Progenitor cell of endocrine pancreas (in vitro differentiated cells): ENCODE results near the gene GBGT1. TPM values are rescaled to one million over a fixed set of nuclear protein-coding genes. Genes with fewer than 3 reads are reported as not detected.

Experiments used
- DNase-seq: peaks from one replicate; pipeline ENCODE4 v3.0.0; 2021; ENCODE audit warnings: low spot score; ENCODE audit not compliant: unreplicated experiment
- H3K27ac Mint-ChIP-seq: 2 replicates; pipeline ENCODE4 v1.8.0; 2021; ENCODE audit warnings: mild to moderate bottlenecking, moderate library complexity, mixed read lengths
- H3K27me3 Mint-ChIP-seq: 2 replicates; pipeline ENCODE4 v1.8.0; 2021; ENCODE audit warnings: mixed read lengths
- H3K36me3 Mint-ChIP-seq: 2 replicates; pipeline ENCODE4 v1.8.0; 2022; ENCODE audit warnings: mixed read lengths; ENCODE audit not compliant: insufficient read depth
- H3K4me1 Mint-ChIP-seq: 2 replicates; pipeline ENCODE4 v1.8.0; 2021; ENCODE audit warnings: low read depth, mixed read lengths
- H3K4me3 Mint-ChIP-seq: 2 replicates; pipeline ENCODE4 v1.8.0; 2021; ENCODE audit warnings: low read depth, mild to moderate bottlenecking, moderate library complexity, mixed read lengths
- H3K9me3 Mint-ChIP-seq: 2 replicates; pipeline ENCODE4 v1.8.0; 2021; ENCODE audit warnings: low read depth, mixed read lengths
- total RNA-seq: library from RNA; stranded (reverse); gene quantifications from 2 replicates; pipeline ENCODE4 v1.2.1, GENCODE V29; 2021
- TF ChIP-seq, protein P1 (sequence below): fragments of 200-600 bp; sonication (generic); IDR thresholded peaks from one replicate; pipeline ENCODE4 v1.5.0; 2021; ENCODE audit warnings: antibody characterized with exemption, mild to moderate bottlenecking; ENCODE audit not compliant: unreplicated experiment

GBGT1 gene
- total RNA-seq, 1 donor from 2014 or later = 5.2 TPM

DNA sequence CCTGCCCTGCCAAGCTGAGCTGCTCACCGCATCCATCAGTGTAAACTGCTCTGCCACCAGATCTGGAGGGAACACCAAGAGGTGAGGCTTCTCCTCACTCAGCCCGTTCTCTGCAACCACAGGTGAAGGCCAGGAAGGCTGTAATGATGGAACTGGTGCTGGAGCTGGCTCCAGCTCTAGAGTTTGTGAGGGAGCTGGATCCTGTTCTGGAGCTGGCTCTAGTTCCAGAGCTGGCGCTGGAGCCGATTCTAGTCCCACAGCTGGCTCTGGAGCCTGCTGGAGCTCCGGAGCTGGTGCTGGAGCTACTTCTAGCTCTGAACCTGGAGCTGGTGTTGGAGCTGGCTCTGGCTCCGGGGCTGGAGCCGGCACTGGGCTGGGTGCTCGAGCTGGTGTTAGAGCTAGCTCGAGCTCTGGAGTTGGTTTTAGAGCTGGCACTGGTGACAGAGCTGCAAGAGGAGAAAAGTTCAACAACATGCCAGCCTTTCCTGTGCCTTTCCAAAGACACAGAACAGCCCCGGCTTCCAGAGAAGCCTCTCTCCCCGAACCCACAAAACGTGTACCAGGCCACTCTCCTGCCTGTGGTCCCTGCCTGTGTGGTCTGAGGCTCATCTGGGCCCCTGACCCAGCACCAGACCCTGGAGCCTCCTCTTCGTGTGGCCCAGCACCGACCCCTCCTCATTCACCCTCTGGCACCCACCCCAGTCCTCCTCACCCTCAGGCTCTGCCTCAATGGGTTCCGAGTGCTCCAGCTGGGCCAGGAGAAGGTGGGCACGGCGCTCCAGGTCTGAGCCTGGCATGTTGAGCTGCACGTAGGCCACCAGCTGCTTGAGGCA, 55.5 kb downstream of the GBGT1 start:
- TF ChIP-seq, protein P1, sequence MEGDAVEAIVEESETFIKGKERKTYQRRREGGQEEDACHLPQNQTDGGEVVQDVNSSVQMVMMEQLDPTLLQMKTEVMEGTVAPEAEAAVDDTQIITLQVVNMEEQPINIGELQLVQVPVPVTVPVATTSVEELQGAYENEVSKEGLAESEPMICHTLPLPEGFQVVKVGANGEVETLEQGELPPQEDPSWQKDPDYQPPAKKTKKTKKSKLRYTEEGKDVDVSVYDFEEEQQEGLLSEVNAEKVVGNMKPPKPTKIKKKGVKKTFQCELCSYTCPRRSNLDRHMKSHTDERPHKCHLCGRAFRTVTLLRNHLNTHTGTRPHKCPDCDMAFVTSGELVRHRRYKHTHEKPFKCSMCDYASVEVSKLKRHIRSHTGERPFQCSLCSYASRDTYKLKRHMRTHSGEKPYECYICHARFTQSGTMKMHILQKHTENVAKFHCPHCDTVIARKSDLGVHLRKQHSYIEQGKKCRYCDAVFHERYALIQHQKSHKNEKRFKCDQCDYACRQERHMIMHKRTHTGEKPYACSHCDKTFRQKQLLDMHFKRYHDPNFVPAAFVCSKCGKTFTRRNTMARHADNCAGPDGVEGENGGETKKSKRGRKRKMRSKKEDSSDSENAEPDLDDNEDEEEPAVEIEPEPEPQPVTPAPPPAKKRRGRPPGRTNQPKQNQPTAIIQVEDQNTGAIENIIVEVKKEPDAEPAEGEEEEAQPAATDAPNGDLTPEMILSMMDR = no peak
- Mint-ChIP-seq H3K9me3 (no peaks in the 10 kb centered on the region), H3K4me3 (no peak overlapping the region), H3K4me1 (no peaks in the 10 kb centered on the region), H3K36me3 (peaks cover 8% of the 10 kb centered on the region), H3K27ac (no peak overlapping the region), H3K27me3 (no peaks in the 10 kb centered on the region)
- DNase-seq = no peak

DNA sequence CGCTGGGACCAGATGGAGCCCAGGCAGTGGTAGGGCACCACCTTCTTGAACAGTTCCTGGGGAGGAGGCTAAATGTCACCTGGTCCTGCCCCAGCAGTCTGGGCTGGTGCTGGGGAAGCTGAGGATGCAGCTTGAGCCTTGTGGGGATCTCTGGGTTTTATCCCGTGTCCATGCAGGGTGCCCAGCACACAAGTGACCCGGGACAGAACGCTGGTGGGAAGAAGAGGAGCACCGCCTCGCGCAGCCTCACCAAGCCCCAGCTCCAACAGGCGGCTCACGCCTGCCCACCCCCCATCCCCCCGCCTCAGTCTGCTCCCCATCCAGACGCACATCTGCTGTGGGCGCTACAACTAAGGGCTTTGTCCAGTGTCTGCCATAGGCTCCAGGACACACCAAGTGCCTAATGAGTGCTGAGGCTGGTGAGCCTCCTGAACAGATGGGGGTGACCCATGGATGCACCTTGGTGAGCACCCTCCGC, 56.4 kb downstream of the GBGT1 start:
- peaks cover 12% of the 10 kb centered on the region for H3K36me3 Mint-ChIP-seq
- H3K4me1 Mint-ChIP-seq = no peaks in the 10 kb centered on the region
- DNase-seq = no peak
- H3K4me3 Mint-ChIP-seq = no peak overlapping the region
- H3K9me3 Mint-ChIP-seq = no peaks in the 10 kb centered on the region
- H3K27ac Mint-ChIP-seq = no peak overlapping the region
- TF ChIP-seq, protein P1 = no peak
- H3K27me3 Mint-ChIP-seq = no peaks in the 10 kb centered on the region

GRCh38 chr9:133106511-133107244, 57.0 kb downstream of the GBGT1 start:
- no peaks in the 10 kb centered on the region for H3K4me1 Mint-ChIP-seq

DNA sequence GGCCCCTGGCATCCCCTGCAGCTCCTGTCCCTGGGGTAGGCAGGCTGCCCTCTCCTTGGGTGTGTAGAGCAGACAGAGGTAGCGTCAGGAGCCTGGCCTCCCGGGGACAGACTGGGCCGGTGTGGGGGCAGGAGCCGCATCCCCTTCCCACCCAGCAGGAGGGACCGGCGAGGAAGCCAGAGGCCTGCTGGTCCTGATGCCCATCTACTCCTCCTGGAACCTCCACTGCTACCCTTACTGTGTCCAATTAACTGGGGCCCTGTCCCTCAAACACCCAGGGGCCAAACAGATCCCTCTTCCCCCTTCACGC, 58.3 kb downstream of the GBGT1 start:
- no peak for DNase-seq
- peaks cover 22% of the 10 kb centered on the region for H3K36me3 Mint-ChIP-seq
- H3K27ac Mint-ChIP-seq = no peak overlapping the region
- H3K4me3 Mint-ChIP-seq = no peak overlapping the region
- no peaks in the 10 kb centered on the region for H3K4me1 Mint-ChIP-seq
- no peaks in the 10 kb centered on the region for H3K9me3 Mint-ChIP-seq
- no peaks in the 10 kb centered on the region for H3K27me3 Mint-ChIP-seq
- TF ChIP-seq, protein P1 = no peak

More at GRCh38 chr9:133106511-133107244, 57.0 kb downstream of the GBGT1 start:
- Mint-ChIP-seq H3K27ac (no peak overlapping the region), H3K9me3 (no peaks in the 10 kb centered on the region), H3K27me3 (no peaks in the 10 kb centered on the region), H3K4me3 (no peak overlapping the region), H3K36me3 (peaks cover 14% of the 10 kb centered on the region)
- no peak for DNase-seq
- TF ChIP-seq, protein P1 = no peak

DNA sequence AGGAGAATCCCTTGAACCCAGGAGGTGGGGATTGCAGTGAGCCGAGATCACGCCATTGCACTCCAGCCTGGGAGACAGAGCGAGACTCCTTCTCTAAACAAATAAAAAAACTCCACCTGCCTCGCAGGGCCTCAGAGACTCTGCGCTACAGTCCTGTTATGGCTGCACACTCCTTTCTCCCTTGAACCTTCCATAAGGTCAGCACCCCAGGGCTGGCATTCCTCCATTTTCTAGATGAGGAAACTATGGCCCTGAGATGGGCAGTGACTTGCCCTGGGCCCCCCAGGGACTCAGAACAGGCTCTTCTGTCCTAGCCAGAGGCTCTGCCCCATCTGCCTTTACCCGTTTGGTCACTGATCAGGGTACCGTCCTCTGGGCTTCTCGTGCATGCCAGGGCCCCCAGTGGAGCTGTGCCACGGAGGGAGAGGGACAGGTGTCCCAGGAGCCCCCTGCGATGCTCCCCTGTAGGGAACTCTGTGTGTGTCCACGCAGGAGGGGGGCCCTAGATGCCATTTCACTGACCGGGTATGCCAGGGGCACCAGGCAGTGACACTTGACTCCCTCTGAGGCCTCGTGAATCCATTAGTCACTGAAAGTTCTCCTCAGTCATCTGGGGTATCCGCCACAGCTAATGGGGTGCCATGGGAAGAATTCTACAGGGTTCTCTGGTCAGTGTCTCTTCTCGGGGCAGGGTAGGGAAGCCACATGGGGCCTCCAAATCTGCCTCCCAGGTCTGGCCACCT, 58.8 kb downstream of the GBGT1 start:
- H3K27me3 Mint-ChIP-seq = no peaks in the 10 kb centered on the region
- no peak overlapping the region for H3K27ac Mint-ChIP-seq
- H3K36me3 Mint-ChIP-seq = peaks cover 22% of the 10 kb centered on the region
- no peaks in the 10 kb centered on the region for H3K9me3 Mint-ChIP-seq
- H3K4me3 Mint-ChIP-seq = no peak overlapping the region
- TF ChIP-seq, protein P1 = no peak
- no peak for DNase-seq
- H3K4me1 Mint-ChIP-seq = no peaks in the 10 kb centered on the region
